ENCODE data around the gene RADIL. TPM values are rescaled to one million over a fixed set of nuclear protein-coding genes. Genes with fewer than 3 reads are reported as not detected.
A peak's percentile ranks its signal among the peaks of the same experiment; 100 is the strongest.
"Not testable (repeated sequence)": the region's sequence is repeated elsewhere in the genome, so short reads cannot be mapped to it uniquely, and the experiment has no call there.

RADIL gene
- total RNA-seq, 2 donors from 2014 or later = 0.08 to 0.56 TPM

- ATAC-seq (replicated peaks); H3K4me1 Mint-ChIP-seq; H3K27ac Mint-ChIP-seq; H3K27me3 Mint-ChIP-seq; H3K9me3 Mint-ChIP-seq; H3K4me3 Mint-ChIP-seq: not testable (repeated sequence)
- H3K36me3 Mint-ChIP-seq (ENCODE audit: low read depth) = peaks cover 21% of the 10 kb centered on the region
Measured at GRCh38 chr7:4794171-4794570, 89.3 kb downstream of the RADIL start.

- not testable (repeated sequence) for ATAC-seq (replicated peaks); H3K27me3 Mint-ChIP-seq; H3K4me3 Mint-ChIP-seq; H3K9me3 Mint-ChIP-seq; H3K4me1 Mint-ChIP-seq; H3K27ac Mint-ChIP-seq
- H3K36me3 Mint-ChIP-seq (ENCODE audit: low read depth) = peaks cover 21% of the 10 kb centered on the region
Measured at GRCh38 chr7:4793385-4793993, 90.0 kb downstream of the RADIL start.

- Mint-ChIP-seq H3K36me3 (ENCODE audit: low read depth) (peaks cover 27% of the 10 kb centered on the region), H3K27ac (no peak overlapping the region), H3K27me3 (no peaks in the 10 kb centered on the region), H3K4me1 (no peaks in the 10 kb centered on the region), H3K4me3 (no peak overlapping the region), H3K9me3 (no peaks in the 10 kb centered on the region)
- ATAC-seq (replicated peaks) = peak; percentile 28
Measured at GRCh38 chr7:4792537-4793126, 90.9 kb downstream of the RADIL start.

DNA sequence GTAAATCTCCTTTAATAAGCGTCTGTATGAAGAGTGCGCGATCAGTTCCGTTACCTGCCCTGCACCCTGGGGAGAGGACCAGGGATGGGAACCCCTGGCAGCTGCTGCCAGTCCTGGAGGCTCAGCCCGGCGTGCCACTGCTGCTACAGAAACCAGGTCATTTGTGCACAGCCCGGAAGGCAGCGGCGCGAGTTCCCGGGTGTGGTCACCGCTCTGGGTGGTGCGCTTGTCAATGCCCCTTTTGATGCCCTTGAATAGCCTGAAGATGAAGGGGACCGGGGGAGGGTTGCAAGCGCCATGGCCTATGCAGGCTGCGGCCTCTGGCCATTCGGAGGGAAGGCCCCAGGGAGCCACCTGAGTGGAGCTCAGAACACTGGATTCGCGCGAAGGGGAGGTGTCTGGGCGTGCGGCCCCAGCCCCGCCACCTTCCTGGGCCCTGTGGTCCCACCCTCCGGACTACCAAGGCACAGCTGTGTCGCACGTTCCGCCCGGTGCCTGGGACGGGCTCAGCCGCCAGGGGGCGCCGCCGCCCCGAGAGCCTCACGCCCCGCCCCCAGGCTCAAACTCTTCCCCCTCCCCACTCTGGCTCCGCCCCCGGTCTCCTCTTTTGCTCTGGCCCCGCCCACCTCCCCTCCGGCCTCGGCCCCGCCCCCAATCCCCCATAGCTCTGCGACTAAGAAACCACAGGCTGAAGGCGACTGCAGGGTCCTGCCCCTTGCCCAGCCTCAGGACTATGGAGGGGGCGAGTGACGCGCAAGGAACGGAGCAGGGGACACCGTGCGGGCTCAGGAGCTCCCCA, 91.6 kb downstream of the RADIL start:
- Mint-ChIP-seq H3K4me1 (no peaks in the 10 kb centered on the region), H3K4me3 (no peak overlapping the region), H3K9me3 (no peaks in the 10 kb centered on the region), H3K36me3 (ENCODE audit: low read depth) (peaks cover 28% of the 10 kb centered on the region), H3K27me3 (no peaks in the 10 kb centered on the region), H3K27ac (no peak overlapping the region)
- ATAC-seq (replicated peaks) = peak; percentile 82

DNA sequence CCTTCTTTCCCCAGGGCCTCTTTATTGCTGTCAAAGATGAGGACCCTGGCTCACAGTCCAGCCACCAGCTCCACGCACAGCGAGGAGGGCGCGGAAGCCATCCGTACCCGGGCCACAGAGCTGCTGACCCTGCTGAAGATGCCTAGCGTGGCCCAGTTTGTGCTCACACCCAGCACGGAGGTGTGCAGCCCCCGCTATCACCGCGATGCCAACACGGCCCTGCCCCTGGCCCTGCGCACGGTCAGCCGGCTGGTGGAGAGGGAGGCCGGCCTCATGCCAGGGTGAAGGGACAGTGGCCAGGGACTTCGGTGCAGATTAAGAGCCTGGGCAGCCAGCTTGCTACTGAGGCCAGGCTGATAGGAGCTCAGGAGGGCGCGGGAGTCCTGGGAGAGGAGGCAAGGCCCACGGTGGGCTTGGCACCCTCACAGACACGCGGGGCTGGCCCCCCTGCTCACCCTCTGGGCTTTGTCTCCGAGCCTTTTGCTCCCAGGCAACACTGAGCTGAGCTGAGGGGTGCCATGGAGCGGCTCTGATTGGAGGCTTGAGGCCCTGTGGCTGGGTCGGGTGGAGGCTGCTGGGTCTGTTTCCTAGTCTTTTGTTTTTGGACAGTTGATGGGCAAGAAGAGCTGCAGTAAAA, 92.3 kb downstream of the RADIL start:
- Mint-ChIP-seq H3K36me3 (ENCODE audit: low read depth) (peaks cover 33% of the 10 kb centered on the region), H3K27me3 (no peaks in the 10 kb centered on the region), H3K4me1 (no peaks in the 10 kb centered on the region), H3K4me3 (no peak overlapping the region), H3K9me3 (no peaks in the 10 kb centered on the region), H3K27ac (no peak overlapping the region)
- no peak for ATAC-seq (replicated peaks)

DNA sequence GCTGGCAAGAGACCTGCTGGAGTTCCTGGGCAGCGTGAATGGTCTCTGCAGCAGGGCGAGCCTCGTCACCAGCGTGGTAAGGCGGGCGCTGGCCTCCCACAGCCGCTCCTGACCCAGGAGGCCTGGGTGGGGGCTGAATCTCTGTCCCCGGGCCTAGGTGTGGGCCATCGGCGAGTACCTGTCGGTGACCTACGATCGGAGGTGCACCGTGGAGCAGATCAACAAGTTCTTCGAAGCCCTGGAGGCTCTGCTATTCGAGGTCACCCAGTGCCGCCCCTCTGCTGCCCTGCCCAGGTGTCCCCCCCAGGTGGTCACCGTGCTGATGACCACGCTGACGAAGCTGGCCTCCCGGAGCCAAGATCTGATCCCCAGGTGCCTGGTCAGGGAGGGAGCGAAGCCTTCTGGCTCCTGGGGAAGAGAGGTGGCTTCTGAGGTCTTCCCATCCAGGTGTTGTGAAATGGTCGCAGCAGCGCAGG, 93.0 kb downstream of the RADIL start:
- Mint-ChIP-seq H3K9me3 (no peaks in the 10 kb centered on the region), H3K4me3 (no peak overlapping the region), H3K36me3 (ENCODE audit: low read depth) (peaks cover 40% of the 10 kb centered on the region), H3K27me3 (no peaks in the 10 kb centered on the region), H3K27ac (no peak overlapping the region), H3K4me1 (no peaks in the 10 kb centered on the region)
- no peak for ATAC-seq (replicated peaks)

DNA sequence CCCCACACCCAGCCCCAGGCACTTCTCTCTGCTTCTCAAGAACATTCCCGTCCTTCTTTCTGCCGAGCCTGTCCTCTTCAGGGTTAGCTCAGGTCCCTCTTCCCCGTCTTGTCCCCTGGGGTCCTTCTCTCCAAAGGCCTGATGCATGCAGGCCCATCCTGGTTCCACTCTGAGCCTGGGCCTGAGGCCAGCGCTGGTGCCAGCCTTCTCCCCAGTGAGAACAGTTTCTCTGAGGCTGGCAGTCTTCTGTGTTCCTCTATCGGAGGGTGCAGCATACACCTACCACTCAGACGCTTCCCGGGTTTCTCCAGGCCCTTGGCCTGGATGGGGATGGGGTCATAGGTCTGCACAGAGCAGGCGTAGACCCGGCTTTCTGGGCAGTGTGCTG, 93.4 kb downstream of the RADIL start:
- Mint-ChIP-seq H3K4me3 (no peak overlapping the region), H3K27ac (no peak overlapping the region), H3K4me1 (no peaks in the 10 kb centered on the region), H3K9me3 (no peaks in the 10 kb centered on the region), H3K36me3 (ENCODE audit: low read depth) (peaks cover 41% of the 10 kb centered on the region), H3K27me3 (no peaks in the 10 kb centered on the region)
- no peak for ATAC-seq (replicated peaks)

GRCh38 chr7:4789194-4790077, 94.1 kb downstream of the RADIL start:
- no peaks in the 10 kb centered on the region for H3K4me1 Mint-ChIP-seq
- H3K27ac Mint-ChIP-seq = no peak overlapping the region
- no peaks in the 10 kb centered on the region for H3K9me3 Mint-ChIP-seq
- H3K4me3 Mint-ChIP-seq = no peak overlapping the region
- H3K36me3 Mint-ChIP-seq (ENCODE audit: low read depth) = peaks cover 41% of the 10 kb centered on the region
- ATAC-seq (replicated peaks) = no peak
- no peaks in the 10 kb centered on the region for H3K27me3 Mint-ChIP-seq

DNA sequence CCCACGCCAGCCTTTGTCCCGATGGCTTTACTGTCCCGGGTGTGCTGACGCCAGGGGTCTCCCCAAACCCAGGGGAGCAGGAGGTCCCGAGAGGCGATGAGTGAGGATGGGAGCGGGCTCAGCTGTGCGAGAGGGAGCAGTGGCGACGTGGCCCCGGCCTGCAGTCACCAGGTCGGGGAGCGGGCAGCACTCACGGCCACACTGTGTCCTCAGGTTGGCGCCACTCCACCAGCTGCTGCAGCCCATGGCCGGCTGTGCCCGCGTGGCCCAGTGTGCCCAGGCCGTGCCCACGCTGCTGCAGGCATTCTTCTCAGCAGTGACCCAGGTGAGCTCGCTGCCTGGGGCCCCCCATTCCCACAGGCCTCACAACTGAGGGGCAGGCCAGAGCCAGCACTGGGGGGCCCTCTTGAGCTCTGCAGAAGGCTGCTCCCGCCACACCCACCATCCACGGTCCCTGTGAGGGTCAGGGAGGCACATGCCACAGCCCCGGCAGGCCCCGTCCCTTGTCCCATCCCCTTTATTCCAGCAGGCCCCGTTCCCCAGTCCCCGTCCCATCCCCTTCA, 94.8 kb downstream of the RADIL start:
- no peak for ATAC-seq (replicated peaks)
- H3K36me3 Mint-ChIP-seq (ENCODE audit: low read depth) = peaks cover 41% of the 10 kb centered on the region
- H3K27me3 Mint-ChIP-seq = no peaks in the 10 kb centered on the region
- H3K27ac Mint-ChIP-seq = no peak overlapping the region
- H3K4me1 Mint-ChIP-seq = no peaks in the 10 kb centered on the region
- H3K9me3 Mint-ChIP-seq = no peaks in the 10 kb centered on the region
- H3K4me3 Mint-ChIP-seq = no peak overlapping the region

- Mint-ChIP-seq H3K4me3 (no peak overlapping the region), H3K4me1 (no peaks in the 10 kb centered on the region), H3K36me3 (ENCODE audit: low read depth) (peaks cover 41% of the 10 kb centered on the region), H3K27ac (no peak overlapping the region), H3K27me3 (no peaks in the 10 kb centered on the region), H3K9me3 (no peaks in the 10 kb centered on the region)
- ATAC-seq (replicated peaks) = no peak
Measured at GRCh38 chr7:4787947-4788626, 95.4 kb downstream of the RADIL start.

- no peak for ATAC-seq (replicated peaks)
- Mint-ChIP-seq H3K36me3 (ENCODE audit: low read depth) (peaks cover 41% of the 10 kb centered on the region), H3K4me3 (no peak overlapping the region), H3K9me3 (no peaks in the 10 kb centered on the region), H3K27me3 (no peaks in the 10 kb centered on the region), H3K4me1 (no peaks in the 10 kb centered on the region), H3K27ac (no peak overlapping the region)
Measured at GRCh38 chr7:4787541-4787940, 96.0 kb downstream of the RADIL start.

GRCh38 chr7:4786015-4786414, 97.5 kb downstream of the RADIL start:
- no peak overlapping the region for H3K4me3 Mint-ChIP-seq
- H3K9me3 Mint-ChIP-seq = no peaks in the 10 kb centered on the region
- ATAC-seq (replicated peaks) = no peak
- H3K27ac Mint-ChIP-seq = no peak overlapping the region
- H3K36me3 Mint-ChIP-seq (ENCODE audit: low read depth) = peaks cover 43% of the 10 kb centered on the region
- no peaks in the 10 kb centered on the region for H3K27me3 Mint-ChIP-seq
- no peaks in the 10 kb centered on the region for H3K4me1 Mint-ChIP-seq

DNA sequence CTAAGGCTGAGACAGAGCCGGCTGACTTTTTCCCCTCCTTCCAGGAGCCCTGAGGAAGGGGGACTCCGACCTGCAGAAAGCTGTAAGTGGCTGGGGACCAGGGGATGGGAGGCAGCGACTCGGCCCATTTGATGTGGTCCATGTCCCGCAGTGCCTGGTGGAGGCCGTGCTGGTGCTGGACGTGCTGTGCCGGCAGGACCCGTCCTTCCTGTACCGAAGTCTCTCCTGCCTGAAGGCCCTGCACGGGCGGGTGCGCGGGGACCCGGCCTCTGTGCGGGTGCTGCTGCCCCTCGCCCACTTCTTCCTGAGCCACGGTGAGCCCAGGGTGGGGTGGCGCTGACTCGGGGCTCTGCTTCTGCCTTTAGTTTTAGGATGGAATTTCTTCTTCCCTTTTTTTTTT, 98.1 kb downstream of the RADIL start:
- Mint-ChIP-seq H3K36me3 (ENCODE audit: low read depth) (peaks cover 43% of the 10 kb centered on the region), H3K9me3 (no peaks in the 10 kb centered on the region), H3K4me1 (no peaks in the 10 kb centered on the region), H3K4me3 (no peak overlapping the region), H3K27ac (no peak overlapping the region), H3K27me3 (no peaks in the 10 kb centered on the region)
- no peak for ATAC-seq (replicated peaks)
